Iris pigment epithelial cell (primary cell): ENCODE data around the gene PTGES3.
A peak's percentile ranks its signal among the peaks of the same experiment; 100 is the strongest.
"Not testable (repeated sequence)": the region's sequence is repeated elsewhere in the genome, so short reads cannot be mapped to it uniquely, and the experiment has no call there.

Experiments
- DNase-seq: peaks from one replicate; pipeline ENCODE4 v3.0.0-alpha.2; 2011; ENCODE audit warnings: low read depth

PTGES3 gene

DNA sequence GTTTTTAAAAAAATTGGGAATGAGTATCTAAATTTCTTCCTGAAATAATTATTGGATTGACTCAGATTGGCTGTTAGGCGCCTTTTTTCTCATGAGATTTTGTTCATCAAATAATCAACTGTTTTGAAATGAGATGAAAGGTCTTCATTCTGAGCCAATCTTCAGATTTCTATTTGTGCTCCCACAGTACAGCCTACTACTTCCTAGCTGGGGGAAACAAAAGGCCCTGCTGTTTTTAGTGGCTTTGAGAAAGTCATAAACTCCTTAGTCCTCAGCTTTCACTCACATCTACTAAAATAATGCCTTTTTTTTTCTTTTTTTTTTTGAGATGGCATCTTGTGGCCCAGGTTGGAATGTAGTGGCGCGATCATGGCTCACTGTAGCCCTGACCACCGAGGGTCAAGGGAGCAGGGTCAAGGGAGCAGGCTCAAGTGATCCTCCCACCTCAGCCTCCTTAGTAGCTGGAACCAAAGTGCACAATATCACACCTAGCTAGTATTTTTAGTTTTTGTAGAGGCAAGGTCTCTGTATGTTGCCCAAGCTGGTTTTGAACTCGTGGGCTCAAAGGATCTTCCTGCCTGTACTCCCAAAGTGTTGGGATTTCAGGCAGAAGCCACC lies 21.8 kb upstream of the PTGES3 start:
- DNase-seq, result no peak

DNA sequence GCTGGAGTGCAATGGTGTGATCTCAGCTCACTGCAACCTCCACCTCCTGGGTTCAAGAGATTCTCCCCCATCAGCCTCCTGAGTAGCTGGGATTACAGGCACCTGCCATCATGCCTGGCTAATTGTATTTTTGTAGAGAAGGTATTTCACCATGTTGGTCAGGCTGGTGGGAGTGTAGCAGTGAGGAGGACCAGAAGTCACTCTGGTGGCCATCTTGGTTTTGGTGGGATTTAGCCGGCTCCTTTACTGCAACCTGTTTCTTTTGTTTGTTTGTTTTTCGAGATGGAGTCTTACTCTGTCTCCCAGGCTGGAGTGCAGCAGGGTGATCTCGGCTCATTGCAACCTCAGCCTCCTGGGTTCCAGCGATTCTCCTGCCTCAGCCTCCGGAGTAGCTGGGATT lies 16.4 kb upstream of the PTGES3 start:
- DNase-seq, result not testable (repeated sequence)

DNA sequence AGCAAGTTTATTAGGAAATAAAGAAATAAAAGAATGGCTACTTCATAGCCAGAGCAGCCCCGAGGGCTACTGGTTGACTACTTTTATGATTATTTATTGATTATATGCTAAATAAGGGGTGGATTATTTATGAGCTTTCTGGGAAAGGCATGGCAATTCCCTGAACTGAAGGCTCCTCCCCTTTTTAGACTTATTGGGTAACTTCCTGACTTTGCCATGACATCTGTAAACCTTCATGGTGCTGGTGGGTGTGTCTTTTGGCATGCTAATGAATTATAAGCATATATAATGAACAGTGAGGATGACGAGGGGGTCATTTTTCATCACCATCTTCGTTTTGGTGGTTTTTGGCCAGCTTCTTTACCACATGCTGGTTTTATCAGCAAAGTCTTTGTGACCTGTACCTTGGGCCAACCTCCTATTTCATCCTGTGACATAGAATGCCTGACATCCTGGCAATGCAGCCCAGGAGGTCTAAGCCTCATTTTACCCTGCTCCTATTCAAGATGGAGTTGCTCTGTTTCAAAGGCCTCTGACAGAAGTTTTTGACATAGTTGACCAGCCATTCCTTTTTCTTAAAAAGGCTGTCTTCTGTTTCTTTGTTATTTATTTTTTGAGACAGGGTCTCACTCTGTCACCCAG lies 11.1 kb upstream of the PTGES3 start:
- DNase-seq, result no peak

DNA sequence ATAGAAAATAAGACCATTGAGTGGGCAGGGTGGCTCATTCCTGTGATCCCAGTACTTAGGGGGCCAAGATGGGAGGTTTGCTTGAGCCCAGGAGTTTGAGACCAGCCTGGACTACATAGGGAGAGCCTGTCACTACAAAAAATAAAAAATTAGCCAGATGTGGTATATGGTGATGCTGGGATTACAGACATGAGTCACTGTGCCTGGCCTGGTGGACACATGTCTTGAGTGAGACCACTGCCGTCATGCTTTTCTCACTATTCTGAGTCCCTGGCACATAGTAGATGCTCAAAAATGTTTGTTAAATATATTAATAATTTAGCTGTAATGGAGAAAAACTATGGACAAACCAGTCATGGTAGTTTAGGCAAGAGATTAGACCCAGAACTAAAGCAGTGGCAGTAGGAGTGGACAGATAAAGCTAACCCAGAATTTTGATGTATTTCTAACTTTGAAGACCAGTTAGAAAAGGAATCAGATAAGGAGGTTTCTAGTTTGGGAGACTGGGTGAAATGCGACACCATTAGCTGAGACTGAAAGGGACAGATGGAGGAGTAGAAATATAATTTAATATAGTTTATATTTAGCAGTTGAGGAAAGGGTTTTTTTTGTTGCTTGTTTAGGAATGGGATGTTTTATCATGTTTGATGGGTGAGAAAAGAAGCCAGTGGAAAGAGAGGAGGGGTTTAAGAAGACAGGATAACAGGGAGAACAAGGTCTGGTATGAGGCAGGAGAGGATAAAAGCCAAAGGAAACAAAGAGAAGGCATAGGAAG lies 7.4 kb upstream of the PTGES3 start:
- no peak for DNase-seq

DNA sequence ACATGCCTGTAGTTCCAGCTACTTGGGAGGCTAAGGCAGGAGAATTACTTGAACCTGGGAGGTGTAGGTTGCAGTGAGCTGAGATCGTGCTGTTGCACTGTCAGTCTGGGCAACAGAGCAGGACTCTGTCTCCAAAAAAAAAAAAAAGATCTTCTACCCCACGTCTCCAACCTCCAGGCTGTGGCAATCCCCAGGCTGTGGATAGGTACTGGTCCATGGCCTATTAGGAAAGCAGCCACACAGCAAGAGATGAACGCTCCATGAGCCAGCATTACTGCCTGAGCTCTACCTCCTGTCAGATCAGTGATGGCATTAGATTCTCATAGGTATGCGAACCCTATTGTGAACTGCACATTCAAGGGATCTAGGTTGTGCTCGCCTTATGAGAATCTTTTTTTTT lies 6.1 kb upstream of the PTGES3 start:
- no peak for DNase-seq

DNA sequence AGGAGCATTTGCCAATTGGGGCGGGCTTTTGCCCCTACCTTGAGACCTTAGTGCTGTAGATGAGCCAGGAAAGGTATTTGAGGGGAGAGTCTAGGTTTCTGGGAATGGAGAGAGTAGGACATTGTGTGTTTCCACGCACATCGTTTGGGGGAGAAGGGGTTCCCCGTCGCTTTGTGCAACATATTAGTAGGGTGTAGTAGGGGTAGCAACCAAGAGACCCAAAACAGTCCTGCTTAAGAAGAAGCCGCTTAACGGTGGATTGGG lies 694 bp upstream of the PTGES3 start:
- no peak for DNase-seq

DNA sequence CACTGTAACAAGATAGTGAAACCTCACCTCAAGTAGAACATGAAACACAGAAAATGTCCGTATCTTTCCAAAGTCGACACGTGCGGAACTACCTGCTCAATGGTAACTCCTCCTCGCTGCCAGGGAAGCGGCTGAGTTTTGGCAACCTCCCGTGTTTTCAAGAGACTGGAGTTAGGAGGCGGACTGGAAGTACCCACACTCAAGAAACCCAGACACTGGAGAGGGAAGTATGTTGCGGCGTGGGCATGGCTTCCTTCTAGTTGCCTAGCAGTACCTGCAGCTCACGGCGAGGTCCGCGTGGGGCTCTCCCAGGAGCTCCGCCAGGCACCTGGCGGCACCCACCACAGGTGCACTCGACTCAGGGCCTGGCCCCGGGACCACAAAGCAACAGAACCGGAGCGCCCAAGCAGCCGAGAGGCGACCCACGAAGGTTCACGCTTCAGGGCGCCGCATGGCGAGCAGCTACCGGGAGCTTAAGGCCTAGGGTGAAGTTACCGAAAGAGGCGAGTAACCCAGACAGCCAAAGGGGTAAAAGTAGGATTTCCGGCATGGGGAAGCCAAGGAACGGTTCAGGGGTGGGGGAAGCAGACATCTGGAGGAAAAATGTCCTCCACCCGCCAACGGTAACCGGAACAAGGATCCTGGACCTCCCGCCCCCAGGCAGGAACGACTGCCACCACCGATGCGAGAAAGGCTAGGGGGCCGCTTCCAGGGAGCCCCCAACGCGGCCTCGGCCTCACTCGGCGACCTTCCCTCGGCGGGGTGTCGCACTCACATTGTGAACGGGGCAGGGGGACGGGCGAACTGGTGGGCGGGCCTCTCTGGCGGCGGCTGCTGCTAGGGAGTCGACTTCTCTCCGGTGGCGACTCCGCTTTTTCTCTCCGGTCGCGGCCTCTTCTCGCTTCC lies 608 bp downstream of the PTGES3 start:
- peak; percentile 34 for DNase-seq

DNA sequence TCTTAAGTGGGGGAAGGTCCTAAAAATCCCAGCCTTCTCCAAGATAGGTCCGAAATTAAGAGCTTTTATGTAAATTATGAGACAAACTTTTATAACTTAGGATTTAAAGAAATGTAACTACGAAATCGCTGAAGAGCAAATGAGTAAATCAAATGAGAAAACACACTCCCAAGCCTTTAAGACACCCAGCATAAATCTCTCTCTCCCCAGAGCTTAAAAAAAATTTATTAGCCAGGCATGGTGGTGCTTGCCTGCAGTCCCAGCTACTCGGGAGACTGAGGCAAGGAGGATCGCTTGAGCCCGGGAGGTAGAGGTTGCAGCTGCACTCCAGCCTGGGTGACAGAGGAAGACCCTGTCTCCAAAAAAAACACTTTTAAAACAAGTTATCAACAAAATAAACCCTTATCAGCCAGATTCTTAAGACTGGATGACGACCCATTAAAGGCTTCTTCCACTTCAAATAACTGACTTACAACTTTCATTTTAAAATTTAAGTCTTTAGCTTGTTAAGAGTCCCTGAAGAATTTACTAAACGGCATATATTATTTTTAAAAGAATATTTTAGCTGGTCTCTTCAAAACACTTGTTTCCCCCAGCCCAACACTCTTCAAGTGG lies 3.2 kb downstream of the PTGES3 start:
- no peak for DNase-seq

DNA sequence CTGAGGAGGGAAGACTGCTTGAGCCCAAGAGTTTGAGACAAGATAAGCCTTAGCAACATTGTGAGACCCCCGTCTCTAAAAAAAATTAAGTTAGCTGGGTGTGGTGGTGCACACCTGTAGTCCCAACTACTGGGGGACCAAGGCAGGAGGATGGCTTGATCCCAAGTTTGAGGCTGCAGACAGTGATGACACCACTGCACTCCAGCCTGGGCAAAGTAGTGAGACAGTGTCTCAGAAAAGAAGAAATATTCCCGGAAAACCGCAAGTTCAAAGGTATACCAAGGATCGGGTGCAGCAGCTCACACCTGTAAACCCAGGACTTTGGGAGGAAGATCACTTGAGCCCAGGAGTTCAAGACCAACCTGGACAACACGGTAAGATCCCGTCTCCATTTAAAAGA lies 5.8 kb downstream of the PTGES3 start:
- DNase-seq, result no peak

DNA sequence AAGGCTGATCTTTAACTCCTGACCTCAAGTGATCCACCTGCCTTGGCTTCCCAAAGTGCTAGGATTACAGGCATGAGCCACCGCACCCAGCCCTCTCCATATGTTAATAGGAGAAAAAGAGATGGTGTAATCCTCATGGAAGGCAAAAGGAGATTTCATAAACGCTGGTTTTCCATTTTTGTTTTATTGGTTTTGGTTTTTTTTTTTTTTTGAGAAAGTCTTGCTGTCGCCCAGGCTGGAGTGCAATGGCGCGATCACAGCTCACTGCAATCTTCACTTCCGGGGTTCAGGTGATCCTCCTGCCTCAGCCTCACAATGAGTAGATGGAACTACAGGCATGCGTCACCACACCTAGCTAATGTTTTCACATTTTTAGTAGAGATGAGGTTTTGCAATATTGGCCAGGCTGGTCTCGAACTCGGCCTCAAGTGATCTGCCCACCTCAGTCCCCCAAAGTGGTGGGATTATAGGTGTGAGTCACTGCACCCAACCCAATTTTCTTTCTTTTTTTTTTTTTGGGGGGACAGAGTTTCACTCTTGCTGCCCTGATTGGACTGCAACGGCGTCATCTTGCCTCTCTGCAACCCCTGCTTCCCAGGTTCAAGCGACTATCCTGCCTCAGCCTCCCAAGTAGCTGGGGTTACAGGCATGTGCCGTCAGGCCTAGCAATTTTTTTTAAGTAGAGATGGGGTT lies 8.1 kb downstream of the PTGES3 start:
- no peak for DNase-seq

DNA sequence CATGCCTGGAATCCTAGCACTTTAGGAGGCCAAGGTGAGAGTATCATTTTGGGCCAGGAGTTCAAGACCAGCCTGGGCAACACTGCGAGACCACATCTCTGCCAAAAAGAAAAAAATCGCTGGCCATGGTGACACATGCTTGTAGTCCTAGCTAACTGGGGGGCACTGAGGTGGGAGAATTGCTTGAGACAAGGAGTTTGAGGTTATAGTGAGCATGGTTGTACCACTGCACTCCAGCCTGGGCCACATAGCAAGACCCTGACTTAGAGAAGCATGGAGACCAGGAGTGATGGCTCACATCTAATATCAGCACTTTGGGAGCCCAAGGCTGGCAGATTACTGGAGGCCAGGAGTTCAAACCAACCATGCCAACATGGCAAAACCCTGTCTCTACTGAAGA lies 9.2 kb downstream of the PTGES3 start:
- DNase-seq, result no peak

DNA sequence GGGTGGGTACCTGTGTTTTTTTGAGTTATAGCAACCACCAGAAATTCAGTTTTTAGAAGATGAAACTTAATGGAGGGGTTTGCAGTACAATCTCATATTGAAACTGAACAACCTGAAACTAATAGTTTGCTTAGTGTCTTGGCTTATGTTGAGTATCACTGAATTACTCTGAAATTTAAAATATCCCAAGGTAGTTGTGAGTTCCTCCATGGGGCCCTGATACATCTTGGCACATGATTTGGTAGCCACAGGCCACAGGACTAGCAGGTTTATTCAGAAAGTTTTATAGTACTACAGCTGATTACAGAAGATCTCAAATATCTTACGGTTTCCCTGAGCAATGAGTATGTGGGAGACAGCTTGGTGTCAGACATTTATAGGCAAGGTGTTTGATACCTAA lies 10.4 kb downstream of the PTGES3 start:
- no peak for DNase-seq

DNA sequence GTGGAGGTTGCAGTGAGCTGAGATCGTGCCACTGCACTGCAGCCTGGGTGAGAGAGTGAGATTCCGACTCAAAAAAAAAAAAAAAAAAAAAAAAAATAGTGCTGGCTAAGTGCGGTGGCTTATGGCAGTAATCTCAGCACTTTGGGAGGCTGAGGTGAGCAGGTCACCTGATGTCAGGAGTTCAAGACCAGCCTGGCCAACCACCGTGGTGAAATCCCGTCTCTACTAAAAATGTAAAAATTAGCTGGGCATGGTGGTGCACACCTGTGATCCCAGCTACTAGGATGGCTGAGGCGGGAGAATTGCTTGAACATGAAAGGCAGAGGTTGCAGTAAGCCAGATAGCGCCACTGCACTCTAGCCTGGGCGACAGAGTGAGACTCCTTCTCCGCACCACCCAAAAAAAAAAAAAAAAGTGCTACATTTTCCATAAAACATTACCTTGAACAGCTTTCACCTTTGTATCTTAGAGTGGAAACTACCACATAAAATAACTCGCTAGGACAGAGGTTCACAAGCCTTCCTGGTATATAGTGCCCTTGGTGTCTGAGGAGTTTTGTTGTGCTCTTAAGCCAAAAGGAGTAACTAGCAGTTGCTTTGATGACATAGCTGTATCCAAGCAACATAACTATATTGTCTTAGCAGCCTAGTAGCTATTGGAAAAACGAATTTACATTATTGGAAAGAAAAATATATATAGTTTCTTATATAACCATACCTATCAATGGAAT lies 11.1 kb downstream of the PTGES3 start:
- no peak for DNase-seq

DNA sequence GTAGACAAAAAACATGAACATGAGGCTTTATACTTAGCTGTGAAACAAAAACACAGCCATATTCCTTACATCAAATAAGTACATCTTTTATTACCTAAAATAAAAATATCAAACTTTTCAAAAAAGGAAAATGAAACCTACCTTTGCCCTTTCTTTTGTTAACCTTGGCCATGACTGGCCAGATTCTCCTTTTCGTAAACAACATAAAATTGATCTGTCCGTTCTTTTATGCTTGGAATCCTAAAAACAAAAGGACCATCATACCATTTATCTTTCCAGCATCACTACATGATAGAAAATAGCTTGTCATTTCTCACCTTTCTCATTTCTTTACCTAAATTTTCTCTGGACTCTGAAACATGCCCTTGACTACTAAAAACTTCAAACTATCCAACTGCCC lies 16.5 kb downstream of the PTGES3 start:
- DNase-seq, result no peak

DNA sequence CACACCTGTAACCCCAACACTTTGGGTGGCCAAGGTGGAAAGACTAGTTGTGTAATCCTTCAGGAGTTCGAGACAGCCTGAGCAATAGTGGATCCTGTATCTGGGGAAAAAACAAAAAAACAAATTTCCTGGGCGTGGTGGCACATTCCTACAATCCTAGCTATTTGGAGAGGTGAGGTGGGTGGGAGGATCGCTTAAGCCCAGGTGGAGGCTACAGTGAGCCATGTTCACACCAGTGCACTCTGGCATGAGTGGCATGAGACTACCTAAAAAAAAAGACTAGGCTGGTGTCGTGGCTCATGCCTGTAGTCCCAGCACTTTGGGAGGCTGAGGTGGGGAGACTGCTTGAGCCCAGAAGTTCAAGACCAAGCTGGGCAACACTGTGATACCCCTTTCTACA lies 17.2 kb downstream of the PTGES3 start:
- no peak for DNase-seq

DNA sequence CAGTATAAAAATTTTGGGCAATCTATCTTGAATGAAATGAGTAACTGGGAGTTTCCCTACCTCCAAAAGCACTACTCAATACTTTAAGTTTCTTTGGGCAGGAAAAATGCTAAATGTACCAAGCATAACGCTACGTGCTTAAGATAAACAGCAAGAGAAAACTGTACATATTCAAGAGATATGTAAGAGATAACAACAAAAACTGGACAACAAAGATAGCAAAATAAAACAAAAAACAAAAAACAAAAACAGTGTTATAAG lies 20.0 kb downstream of the PTGES3 start:
- DNase-seq, result no peak

DNA sequence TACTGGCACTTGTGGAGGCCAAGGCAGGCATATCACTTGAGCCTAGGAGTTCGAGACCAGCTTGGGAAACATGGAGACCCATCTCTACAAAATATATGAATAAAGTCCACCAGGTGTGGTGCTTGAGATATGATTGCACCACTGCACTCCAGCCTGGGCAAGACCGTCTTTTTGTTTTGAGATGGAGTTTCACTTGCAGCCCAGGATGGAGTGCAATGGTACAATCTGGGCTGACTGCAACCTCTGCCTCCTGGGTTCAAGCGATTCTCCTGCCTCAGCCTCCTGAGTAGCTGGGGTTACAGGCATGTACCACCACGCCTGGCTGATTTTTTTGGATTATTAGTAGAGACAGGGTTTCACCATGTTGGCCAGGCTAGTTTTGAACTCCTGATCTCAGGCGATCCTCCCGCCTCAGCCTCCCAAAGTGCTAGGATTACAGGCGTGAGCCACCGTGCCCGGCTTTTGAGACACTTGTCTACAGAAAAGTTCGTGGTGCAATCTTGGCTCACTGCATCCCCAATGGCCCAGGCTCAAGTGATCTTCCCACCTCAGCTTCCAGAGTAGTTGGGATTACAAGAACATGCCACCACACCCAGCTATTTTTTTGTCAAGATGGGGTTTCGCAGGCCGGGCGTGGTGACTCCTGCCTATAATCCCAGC lies 26.0 kb downstream of the PTGES3 start:
- DNase-seq, result no peak

DNA sequence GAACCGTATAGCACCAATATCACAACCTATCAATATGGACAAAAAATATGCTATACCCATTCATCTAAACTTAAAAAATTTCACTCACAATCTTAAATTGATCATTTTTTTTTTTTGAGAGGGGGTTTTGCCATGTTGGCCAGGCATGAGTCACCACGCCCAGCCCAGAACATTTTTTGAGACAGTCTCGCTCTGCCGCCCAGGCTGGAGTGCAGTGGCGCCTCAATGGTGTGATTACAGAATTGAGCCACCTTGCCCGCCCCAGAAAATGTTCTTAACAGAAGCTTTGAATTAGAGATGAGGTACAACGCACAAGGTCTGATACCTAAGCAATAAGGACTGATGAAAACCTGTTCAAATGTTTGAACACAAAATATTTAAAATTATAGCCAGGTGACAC lies 26.5 kb downstream of the PTGES3 start:
- DNase-seq, result no peak

DNA sequence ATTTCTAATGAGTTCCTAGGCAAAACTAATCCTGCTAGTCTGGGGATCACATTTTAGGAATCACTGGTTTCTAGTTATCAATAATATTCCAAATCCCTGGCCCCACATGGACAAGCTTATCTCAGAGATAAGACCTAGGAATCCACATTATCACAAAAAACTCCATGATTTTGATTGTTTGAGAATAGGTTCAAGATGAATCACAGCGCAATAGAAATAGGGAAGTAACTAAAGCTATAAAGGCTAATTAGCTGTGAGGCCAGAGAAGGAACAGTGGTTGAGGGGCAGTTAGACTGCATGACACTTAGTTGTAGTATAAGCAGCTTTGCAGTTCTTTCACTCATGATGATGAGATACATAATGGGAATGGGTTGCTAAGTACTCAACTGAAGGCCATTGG lies 29.2 kb downstream of the PTGES3 start:
- no peak for DNase-seq

DNA sequence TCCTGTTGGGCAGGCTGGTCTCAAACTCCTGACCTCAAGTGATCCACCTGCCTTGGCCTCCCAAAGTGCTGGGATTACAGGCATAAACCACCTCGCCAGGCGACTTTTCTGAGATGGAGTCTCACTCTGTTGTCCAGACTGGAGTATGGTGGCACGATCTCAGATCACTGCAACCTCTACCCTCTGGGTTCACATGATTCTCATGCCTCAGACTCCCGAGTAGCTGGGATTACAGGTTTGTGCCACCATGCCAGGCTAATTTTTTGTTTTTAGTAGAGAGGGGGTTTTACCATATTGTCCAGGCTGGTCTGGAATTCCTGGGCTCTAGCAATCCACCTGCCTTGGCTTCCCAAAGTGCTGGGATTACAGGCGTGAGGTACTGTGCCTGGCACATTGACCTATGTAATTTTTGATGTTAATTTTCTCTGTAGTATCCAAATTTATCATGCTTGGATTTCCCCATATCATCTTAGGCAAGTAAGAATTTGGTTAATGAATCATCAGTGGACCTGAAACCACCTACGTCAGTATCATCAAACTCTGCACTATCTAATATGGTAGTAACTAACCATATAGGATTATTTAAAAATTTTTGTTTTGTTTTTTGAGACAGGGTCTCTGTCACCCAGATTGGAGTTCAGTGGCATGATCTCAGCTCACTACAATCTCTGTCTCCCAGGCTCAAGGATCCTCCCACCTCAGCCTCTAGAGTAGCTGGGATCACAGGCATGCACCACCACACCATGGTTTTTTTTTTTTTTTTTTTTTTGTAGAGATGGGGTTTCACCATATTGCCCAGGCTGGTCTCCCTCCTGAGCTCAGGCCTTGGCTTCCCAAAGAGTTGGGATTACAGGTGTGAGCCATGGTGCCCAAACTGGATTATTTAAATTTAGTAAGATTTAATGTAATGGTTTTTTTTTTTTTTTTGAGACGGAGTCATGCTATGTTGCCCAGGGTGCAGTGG lies 30.4 kb downstream of the PTGES3 start:
- DNase-seq, result no peak
